GM18858 (cell line): ENCODE measurements around the gene PDE11A.

Source experiments
- ATAC-seq: cut with Tn5 transposase; IDR thresholded peaks from one replicate; pipeline ENCODE4 v1.9.1; 2021; ENCODE audit not compliant: unreplicated experiment

The PDE11A gene

GRCh38 chr2:177708106-177708505 is 364.5 kb downstream of the PDE11A start:
- ATAC-seq: no peak

DNA sequence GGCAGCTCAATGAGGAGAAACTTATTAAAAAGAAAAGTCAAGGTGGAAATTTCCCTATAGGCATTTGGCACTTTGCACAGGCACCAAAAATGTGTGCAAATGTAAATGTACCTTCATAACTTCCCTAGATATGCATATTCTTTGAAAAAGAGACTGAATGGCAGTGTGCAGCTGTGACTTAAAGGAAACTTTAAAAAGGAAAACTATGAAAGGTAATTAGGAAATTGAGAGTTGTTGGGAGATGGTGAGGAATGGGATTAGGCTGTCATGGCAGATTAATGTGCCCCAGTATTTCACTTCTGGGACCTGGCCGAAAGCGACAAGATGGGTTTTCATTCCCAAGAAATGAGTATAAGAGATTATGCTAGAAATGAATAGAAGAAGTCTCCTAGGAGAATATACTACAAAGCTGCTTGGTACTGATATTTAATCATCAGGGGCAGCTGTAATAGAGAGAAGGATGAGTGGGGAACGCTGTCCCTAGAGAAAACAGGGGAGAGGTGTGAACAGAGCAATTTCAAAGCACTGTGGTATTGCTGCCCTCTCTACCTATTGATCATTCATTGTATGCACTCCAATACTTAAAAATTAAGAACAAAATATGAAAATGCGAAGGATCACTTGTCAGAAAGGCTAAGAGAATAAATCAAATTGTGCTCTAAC is 366.9 kb downstream of the PDE11A start:
- ATAC-seq: no peak

DNA sequence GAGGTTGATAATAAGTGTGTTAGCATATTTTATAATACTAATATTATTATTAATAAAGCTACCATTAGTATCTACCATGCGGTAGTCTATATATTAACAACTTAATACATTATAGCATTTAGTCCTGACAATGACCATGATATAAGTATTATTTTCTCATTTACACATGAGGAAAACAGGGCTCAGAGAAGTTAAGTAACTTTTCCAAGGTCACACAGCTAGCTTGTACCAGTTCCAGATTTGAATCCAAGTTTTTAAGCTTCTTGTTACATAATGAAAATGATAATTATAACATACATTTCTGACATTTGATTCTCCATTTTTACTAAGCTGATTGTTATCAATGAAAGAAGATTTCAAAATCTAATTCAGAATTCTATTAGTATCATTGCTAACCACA is 369.4 kb downstream of the PDE11A start:
- ATAC-seq: no peak

- no peak for ATAC-seq
Observed at GRCh38 chr2:177698281-177698680, 374.3 kb downstream of the PDE11A start.

- no peak for ATAC-seq
Observed at GRCh38 chr2:177694348-177694747, 378.2 kb downstream of the PDE11A start.

- no peak for ATAC-seq
Observed at GRCh38 chr2:177693658-177694339, 378.8 kb downstream of the PDE11A start.

- ATAC-seq: no peak
Observed at GRCh38 chr2:177692783-177693269, 379.8 kb downstream of the PDE11A start.

GRCh38 chr2:177692042-177692782 is 380.4 kb downstream of the PDE11A start:
- ATAC-seq: no peak

GRCh38 chr2:177691177-177691576 is 381.4 kb downstream of the PDE11A start:
- no peak for ATAC-seq

DNA sequence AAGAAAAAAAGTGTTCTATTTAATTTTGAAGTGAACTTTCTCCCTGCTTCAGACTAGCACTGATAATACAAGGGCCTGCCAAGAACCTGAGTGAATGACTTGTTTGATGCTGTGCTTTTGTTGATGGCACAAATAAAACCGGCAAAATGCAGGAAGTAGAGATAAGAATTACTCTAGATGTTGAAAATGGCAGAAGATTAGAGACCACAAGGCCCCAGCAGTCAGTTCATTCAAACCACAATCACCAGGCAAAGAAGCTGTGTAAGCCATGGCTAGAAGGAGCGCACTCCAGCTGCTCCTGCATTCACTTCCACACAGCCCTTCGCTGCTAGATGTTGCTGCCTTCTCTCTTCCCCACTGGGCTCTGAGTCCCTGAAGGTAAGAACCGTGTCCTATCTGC is 383.0 kb downstream of the PDE11A start:
- ATAC-seq: no peak

DNA sequence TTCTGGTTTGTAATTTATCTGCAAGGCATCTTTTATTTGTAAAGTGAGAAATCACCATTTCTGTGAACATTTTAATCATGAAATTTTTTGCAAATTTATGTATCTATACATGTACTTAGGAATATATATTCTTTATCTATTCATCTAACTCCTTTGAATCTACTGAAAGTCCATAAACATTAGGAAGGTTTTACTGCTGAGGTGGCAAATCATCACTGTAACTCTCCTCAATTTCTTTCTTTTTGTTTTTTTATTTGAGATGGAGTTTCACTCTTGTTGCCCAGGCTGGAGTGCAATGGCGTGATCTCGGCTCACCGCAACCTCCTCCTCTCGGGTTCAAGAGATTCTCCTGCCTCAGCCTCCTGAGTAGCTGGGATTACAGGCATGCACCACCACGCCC is 383.7 kb downstream of the PDE11A start:
- ATAC-seq: no peak

DNA sequence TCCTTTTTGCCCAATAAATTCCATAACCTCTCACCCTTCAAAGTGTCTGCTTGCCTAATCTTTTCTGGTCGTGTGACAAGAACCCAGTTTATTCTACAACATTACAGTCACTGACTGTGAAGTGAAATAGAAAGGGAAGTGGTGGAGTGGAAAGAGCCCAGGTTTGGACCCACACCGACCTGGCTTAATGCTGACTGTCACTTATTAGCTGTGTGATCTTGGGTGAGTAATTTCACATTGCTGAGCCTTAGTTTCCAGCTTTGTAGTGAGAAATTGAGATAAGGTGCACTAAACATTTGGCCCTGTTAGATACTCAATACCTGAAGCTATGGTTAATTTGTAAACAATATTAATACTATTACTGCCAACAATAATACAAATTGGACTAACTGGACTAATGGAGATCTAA is 388.9 kb downstream of the PDE11A start:
- ATAC-seq: no peak

DNA sequence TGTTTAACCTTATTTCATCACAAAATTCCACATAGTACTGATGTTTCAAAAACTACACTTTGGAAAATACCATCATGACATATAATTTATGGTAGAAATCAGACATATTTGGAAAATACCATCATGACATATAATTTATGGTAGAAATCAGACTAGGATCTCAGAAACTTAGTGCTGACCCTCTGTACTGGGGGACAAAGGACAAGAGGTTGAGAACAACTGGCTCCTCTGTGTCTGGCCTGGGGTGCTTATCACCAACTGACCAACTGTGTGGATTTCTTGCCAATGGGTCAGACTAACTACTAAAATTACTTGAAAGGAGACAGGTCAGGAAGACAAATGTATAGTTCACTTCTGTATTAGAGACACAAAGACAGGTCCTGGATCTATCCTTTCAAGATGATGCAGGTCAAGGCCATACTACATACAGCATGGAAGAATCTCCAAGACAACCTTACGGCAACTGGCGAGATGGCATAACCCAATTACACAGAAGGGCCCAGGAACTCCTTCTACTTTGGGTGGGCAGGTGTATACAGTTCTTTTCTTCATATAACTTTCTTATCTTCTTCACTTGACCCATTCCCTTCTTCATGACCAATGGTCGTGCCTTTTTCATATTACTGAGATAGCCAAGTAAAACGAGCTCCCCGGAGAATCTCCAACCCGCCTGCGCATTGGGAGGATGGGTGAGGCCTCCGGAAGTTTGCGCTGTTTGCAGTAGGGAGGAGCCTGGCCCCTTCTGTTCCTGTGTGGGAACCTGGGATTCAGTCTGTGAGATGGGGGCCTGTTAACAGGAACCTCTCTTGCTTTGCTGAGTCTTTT is 389.5 kb downstream of the PDE11A start:
- no peak for ATAC-seq

DNA sequence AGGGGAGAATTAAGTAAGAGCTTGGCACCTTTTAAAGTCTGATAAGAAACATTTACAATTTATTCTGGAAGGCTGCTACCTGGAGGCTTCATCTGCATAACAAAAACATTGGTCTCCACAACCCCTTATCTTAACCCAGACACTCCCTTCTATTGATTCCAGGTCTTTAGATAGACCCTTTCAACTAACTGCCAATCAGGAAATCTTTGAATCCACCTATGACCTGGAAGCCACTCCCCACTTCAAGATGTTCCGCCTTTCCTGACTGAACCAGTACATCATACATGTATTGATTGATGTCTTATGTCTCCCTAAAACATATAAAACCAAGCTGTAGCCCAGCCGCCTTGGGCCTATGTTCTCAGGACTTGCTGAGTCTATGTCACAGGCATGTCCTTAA is 390.6 kb downstream of the PDE11A start:
- no peak for ATAC-seq

GRCh38 chr2:177680866-177681712 is 391.5 kb downstream of the PDE11A start:
- ATAC-seq: no peak

DNA sequence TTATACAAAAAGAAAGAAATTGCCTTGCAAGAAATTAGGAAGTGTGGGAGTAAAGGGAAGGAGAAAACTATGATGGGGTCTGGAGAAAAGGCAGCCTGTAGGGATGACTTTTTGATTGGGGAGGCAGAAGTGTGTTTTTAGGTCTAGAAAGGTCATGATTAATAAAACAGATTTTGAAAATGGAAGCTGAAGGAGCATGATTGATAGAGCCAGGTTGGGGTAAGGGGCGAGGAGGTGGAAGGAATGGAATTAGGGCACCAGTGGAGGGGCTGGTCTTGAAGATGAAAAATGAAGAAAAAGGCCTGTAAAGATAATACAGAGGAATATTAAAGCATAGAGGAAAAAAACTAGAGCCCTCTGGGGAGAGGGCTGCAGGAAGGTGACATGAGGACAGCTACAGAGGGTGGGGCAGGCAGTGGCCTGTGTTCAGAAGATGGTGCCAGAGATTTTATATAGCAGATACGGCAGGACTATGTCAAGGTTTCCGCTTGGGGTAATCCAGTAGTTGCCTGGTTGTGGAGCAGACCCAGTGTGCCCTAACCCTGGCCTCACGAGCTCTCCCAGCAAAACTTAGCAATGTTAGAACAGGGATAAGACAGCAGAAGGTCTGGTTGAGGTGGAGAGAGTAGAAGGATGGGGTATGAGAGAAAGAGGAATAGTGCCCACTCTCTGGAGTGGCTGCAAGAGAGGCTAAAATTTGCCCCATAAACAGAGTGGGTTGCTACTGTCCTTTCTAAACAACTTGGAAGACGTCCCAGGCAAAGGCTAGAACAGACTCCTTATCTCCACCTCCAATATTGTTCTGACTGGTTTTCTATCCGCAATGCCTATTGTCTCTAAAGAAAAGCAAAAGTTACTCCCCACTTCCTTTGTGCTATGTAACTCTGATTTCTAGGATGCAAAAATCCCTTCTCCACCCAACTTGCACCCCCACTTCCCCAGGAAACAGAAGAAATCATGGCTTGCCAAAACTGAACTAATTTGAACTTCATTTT is 392.7 kb downstream of the PDE11A start:
- ATAC-seq: no peak

GRCh38 chr2:177678939-177679338 is 393.6 kb downstream of the PDE11A start:
- no peak for ATAC-seq

DNA sequence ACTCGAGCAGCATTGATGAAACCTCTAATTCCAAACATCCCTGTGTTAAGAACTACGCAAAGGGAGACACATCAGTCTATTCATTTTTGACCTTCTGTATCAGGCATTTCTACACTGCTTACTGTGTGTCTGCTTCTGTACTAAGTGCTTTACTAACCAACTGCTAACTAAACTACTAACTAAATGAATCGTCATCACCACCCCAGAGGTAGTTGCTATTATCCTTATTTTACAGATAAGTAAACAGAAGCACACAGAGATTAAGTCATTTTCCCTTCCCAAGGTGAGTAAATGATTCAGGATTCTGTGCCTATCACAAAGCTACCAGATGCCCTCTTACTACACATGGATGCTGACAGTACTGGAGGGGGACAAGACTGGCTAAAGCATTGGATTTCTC is 395.9 kb downstream of the PDE11A start:
- ATAC-seq: no peak

- ATAC-seq: no peak
Observed at GRCh38 chr2:177675825-177676224, 396.8 kb downstream of the PDE11A start.
